ENCODE data around the gene TECR. TPM values are rescaled to one million over a fixed set of nuclear protein-coding genes. Genes with fewer than 3 reads are reported as not detected.

TECR gene, protein sequence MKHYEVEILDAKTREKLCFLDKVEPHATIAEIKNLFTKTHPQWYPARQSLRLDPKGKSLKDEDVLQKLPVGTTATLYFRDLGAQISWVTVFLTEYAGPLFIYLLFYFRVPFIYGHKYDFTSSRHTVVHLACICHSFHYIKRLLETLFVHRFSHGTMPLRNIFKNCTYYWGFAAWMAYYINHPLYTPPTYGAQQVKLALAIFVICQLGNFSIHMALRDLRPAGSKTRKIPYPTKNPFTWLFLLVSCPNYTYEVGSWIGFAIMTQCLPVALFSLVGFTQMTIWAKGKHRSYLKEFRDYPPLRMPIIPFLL
- polyA plus RNA-seq (31.4 and 42.4 TPM in 2 replicates), polyA minus RNA-seq (21.2 and 25.6 TPM in 2 replicates)

DNA sequence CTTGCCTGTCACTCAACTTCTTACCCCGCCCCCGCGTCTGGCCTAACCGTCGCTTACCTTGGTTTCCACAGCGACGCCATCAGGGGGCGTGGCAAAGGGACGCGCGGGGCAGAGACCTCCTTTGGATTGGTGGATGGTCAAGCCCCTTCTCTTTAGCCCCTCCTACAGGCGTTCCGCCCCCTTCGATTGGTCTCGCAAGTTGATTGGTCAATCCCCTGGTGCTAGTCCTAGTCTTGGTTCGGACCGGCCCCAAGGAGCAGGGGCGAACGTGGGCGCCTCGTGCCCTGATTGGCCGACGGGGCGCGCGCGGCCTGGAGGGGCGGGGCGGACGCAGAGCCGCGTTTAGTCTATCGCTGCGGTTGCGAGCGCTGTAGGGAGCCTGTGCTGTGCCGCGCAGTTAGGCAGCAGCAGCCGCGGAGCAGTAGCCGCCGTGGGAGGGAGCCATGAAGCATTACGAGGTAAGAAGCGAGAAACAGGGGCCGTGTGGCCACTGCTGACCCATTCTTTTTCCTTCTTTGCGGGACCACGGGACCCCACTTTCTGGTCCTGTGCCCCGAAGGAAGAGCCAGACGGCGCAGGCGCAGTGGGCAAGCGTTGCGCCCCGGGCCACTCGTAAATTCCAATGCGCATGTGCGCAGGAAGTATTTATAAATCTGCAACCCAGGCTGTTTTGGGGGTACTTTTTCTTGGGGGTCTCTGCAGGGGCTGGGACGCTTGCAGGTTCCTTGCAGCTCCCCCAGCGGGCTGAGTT, at the start of gene TECR:
TECR (plus strand) TSS at position 341 of the 751 bp plus-strand sequence; CDS start at position 444, 103 bp downstream.
- H3F3A ChIP-seq (ENCODE audit: insufficient read depth, low read length, poor library complexity, severe bottlenecking) = no peaks in the 10 kb centered on the region

DNA sequence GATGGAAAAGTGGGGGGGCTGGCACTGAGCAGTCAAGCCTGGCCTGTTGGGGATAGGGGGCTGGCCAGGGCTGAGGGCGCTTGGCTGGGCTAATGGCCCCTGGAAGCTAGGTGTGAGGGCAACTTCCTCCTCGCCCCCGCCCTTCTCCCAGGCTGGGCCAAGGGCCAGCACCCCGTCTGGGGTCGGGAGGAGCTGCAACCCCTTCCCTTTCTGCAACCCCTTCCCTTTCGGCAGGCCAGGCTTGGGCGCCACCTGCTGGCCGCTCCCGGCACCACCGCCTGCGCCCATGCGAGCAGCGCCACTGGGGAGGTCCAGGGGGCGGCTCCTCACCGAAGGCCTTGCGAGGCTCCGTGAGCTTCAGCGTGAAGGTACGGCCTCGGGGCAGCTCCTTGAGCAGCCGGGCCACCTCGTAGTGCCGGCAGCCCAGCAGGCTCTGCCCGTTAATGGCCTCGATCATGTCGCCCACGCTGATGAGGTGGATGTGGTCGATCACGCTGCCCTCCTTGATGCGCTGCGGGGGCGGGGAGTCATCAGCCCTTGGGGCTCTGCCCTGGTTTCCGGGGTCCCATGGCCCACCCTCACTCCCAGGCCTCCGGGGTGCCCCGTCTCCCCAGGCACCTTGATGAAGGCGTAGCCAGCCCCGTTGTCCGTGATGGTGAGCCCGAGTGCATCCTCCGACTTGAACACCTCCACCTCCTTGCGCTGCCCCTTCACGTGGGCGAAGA, 49.3 kb upstream of the TECR start:
- Histone ChIP-seq H3K27me3 (ENCODE audit: insufficient read depth, low read depth, low read length) (no peaks in the 10 kb centered on the region), H3K9ac (ENCODE audit: low read length) (no peak overlapping the region), H3K4me3 (ENCODE audit: low read length) (no peak overlapping the region), H3K4me2 (ENCODE audit: low read length) (no peak overlapping the region), H3K27ac (ENCODE audit: low read length) (no peak overlapping the region), H4K20me1 (ENCODE audit: insufficient read depth) (no peaks in the 10 kb centered on the region), H2AFZ (ENCODE audit: low read depth, low read length) (no peak overlapping the region), H3K36me3 (ENCODE audit: insufficient read depth, low read length) (no peaks in the 10 kb centered on the region), H3K9me2 (ENCODE audit: insufficient read depth, low read length) (no peaks in the 10 kb centered on the region), H3K79me2 (replicated peaks; ENCODE audit: insufficient read depth, low read length) (no peaks in the 10 kb centered on the region), H3F3A (ENCODE audit: insufficient read depth, low read length, poor library complexity, severe bottlenecking) (no peaks in the 10 kb centered on the region), H3K9me3 (ENCODE audit: low read length) (no peaks in the 10 kb centered on the region)
- TF ChIP-seq TAF1 (IDR thresholded peaks at IDR 0.05; ENCODE audit: low read depth) = no peak
- no peak for TF ChIP-seq EZH2 (IDR thresholded peaks at IDR 0.05; ENCODE audit: borderline replicate concordance, insufficient read depth, low read length, poor library complexity, severe bottlenecking)
- no peak for TF ChIP-seq POLR2AphosphoS5 (IDR thresholded peaks at IDR 0.05)
- peak; percentile 17 for TF ChIP-seq MXI1 (conservative IDR thresholded peaks at IDR 0.05; ENCODE audit: poor library complexity, severe bottlenecking)
- TF ChIP-seq, protein P1, sequence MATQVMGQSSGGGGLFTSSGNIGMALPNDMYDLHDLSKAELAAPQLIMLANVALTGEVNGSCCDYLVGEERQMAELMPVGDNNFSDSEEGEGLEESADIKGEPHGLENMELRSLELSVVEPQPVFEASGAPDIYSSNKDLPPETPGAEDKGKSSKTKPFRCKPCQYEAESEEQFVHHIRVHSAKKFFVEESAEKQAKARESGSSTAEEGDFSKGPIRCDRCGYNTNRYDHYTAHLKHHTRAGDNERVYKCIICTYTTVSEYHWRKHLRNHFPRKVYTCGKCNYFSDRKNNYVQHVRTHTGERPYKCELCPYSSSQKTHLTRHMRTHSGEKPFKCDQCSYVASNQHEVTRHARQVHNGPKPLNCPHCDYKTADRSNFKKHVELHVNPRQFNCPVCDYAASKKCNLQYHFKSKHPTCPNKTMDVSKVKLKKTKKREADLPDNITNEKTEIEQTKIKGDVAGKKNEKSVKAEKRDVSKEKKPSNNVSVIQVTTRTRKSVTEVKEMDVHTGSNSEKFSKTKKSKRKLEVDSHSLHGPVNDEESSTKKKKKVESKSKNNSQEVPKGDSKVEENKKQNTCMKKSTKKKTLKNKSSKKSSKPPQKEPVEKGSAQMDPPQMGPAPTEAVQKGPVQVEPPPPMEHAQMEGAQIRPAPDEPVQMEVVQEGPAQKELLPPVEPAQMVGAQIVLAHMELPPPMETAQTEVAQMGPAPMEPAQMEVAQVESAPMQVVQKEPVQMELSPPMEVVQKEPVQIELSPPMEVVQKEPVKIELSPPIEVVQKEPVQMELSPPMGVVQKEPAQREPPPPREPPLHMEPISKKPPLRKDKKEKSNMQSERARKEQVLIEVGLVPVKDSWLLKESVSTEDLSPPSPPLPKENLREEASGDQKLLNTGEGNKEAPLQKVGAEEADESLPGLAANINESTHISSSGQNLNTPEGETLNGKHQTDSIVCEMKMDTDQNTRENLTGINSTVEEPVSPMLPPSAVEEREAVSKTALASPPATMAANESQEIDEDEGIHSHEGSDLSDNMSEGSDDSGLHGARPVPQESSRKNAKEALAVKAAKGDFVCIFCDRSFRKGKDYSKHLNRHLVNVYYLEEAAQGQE (IDR thresholded peaks at IDR 0.05; ENCODE audit: borderline replicate concordance) = no peak
- peak; percentile 75 for TF ChIP-seq SMC3 (conservative IDR thresholded peaks at IDR 0.05; ENCODE audit: poor library complexity)
- no peak for TF ChIP-seq EP300 (conservative IDR thresholded peaks at IDR 0.05; ENCODE audit: poor library complexity, severe bottlenecking)

More for the DNA sequence above, at the start of gene TECR:
- H3K79me2 ChIP-seq (replicated peaks; ENCODE audit: insufficient read depth, low read length) = peaks cover 18% of the 10 kb centered on the region
- no peaks in the 10 kb centered on the region for H3K27me3 ChIP-seq (ENCODE audit: insufficient read depth, low read depth, low read length)
- H3K9me3 ChIP-seq (ENCODE audit: low read length) = no peaks in the 10 kb centered on the region
- H3K36me3 ChIP-seq (ENCODE audit: insufficient read depth, low read length) = no peaks in the 10 kb centered on the region
- H3K27ac ChIP-seq (ENCODE audit: low read length) = peak within 1 kb of the TSS; percentile 76
- no peaks in the 10 kb centered on the region for H4K20me1 ChIP-seq (ENCODE audit: insufficient read depth)
- H3K4me3 ChIP-seq (ENCODE audit: low read length) = peak within 1 kb of the TSS; percentile 82
- peak within 1 kb of the TSS; percentile 93 for H3K4me2 ChIP-seq (ENCODE audit: low read length)
- H2AFZ ChIP-seq (ENCODE audit: low read depth, low read length) = peak within 1 kb of the TSS; percentile 87
- TF ChIP-seq TAF1 (IDR thresholded peaks at IDR 0.05; ENCODE audit: low read depth) (peak; percentile 97), POLR2AphosphoS5 (IDR thresholded peaks at IDR 0.05) (peak; percentile 98), SMC3 (conservative IDR thresholded peaks at IDR 0.05; ENCODE audit: poor library complexity) (peak; percentile 17), MXI1 (conservative IDR thresholded peaks at IDR 0.05; ENCODE audit: poor library complexity, severe bottlenecking) (peak; percentile 77), EZH2 (IDR thresholded peaks at IDR 0.05; ENCODE audit: borderline replicate concordance, insufficient read depth, low read length, poor library complexity, severe bottlenecking) (no peak), RAD21 (conservative IDR thresholded peaks at IDR 0.05) (peak; percentile 8)
- TF ChIP-seq, protein P2, sequence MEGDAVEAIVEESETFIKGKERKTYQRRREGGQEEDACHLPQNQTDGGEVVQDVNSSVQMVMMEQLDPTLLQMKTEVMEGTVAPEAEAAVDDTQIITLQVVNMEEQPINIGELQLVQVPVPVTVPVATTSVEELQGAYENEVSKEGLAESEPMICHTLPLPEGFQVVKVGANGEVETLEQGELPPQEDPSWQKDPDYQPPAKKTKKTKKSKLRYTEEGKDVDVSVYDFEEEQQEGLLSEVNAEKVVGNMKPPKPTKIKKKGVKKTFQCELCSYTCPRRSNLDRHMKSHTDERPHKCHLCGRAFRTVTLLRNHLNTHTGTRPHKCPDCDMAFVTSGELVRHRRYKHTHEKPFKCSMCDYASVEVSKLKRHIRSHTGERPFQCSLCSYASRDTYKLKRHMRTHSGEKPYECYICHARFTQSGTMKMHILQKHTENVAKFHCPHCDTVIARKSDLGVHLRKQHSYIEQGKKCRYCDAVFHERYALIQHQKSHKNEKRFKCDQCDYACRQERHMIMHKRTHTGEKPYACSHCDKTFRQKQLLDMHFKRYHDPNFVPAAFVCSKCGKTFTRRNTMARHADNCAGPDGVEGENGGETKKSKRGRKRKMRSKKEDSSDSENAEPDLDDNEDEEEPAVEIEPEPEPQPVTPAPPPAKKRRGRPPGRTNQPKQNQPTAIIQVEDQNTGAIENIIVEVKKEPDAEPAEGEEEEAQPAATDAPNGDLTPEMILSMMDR (IDR thresholded peaks at IDR 0.05; ENCODE audit: poor library complexity, severe bottlenecking) = no peak
- TF ChIP-seq, protein P1 (IDR thresholded peaks at IDR 0.05; ENCODE audit: borderline replicate concordance) = peak; percentile 93
- H3K9ac ChIP-seq (ENCODE audit: low read length) = peak within 1 kb of the TSS; percentile 68
- no peaks in the 10 kb centered on the region for H3K9me2 ChIP-seq (ENCODE audit: insufficient read depth, low read length)
